GM19438 (cell line): ENCODE data around the gene ELOVL6.
"Not testable (repeated sequence)": the region's sequence is repeated elsewhere in the genome, so short reads cannot be mapped to it uniquely, and the experiment has no call there.

Experiments used
- ATAC-seq: cut with Tn5 transposase; IDR thresholded peaks from one replicate; pipeline ENCODE4 v1.9.1; 2021; ENCODE audit warnings: low read depth; ENCODE audit not compliant: unreplicated experiment

ELOVL6 gene

GRCh38 chr4:110042545-110043517, 155.6 kb downstream of the ELOVL6 start:
- no peak for ATAC-seq

- ATAC-seq = no peak
These were observed 156.7 kb downstream of the ELOVL6 start for GRCh38 chr4:110041735-110042134.

- ATAC-seq = not testable (repeated sequence)
These were observed 159.3 kb downstream of the ELOVL6 start for GRCh38 chr4:110039164-110039563.

- ATAC-seq = peak; percentile 96
These were observed 164.4 kb downstream of the ELOVL6 start for GRCh38 chr4:110034026-110034393.

DNA sequence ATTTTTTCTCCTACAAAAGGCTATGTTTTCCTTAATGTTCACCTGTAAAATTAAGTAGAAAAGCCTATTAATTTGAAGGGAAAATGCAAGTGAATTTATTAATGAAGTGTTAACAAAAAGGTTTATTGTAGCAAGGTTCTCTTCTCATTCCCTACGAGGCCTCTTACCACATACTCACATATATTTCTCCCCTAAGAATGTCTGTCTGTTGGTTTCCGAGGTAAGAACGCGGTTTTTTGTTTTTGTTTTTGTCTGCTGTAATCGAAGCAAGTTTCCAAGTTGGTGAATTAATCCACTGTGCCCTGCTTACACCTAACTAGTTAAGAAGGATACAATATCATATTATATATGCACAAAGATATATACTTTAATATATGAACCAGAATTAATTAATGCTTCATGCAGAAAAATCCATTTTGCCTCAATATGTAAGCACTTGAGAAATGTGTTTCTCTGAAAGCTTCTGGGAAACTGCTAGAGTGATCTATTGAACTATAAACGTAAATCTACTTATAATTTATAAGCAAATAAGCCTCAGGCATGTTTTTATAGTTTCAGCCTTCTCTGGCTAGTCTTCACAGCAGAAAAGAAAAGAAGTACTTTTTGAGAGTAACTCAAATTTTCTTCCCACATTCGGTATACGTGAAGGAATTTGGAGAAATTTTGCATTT, 164.9 kb downstream of the ELOVL6 start:
- ATAC-seq = no peak

GRCh38 chr4:110032603-110033002, 165.8 kb downstream of the ELOVL6 start:
- no peak for ATAC-seq

DNA sequence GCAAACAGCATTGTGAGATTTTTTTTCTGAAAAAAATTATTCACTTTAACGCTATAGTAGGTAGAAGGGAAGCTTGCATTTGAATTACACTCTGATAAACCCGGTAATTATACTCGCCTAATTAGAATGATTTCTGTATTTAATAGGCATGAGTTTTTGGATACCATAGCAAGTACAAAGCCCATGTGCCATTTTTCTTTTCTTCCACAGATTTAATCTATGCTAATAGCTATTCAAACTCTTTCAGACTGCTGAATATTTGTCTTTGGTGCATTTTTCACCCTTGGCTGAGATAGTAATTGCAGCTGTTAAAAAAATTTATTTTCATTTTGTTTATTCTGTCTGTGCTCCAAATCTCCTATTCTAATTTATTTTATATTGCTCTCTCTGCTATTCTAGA, 172.7 kb downstream of the ELOVL6 start:
- ATAC-seq = no peak

DNA sequence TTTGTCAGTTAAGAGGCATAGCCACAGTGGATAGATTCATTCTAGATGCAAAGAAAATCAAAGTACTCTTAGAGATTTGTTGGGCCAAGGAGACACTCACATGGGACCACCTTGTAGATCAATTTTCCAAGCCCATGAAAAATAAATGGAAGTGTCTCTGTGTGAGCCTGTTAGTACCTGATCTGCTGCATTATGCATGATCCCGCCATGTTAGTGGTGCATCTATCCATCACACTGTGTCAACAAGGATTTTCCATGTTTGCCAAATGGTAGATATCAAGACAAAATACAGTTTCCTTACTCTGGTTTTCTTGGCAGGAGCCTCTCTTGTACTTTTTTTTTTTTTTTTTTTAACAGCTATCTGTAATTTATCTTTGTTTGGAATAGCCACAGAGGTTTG, 173.4 kb downstream of the ELOVL6 start:
- no peak for ATAC-seq

DNA sequence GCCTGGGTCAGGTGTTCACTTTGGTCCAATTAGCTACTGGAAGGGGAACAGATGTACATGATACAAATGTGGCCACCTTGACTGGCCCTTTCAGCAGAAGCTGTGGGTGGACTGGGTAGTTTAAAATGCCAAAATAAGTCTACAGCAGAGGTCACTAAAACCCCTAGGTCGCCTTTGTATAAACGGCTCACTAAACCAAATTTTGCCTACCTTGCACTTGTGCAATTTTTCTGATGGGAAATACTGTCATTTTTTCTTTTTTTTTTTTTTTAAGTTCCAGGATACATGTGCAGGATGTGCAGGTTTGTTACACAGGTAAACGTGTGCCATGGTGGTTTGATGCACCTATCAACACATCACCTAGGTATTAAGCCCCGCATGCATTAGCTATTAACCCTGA, 176.0 kb downstream of the ELOVL6 start:
- ATAC-seq = no peak

DNA sequence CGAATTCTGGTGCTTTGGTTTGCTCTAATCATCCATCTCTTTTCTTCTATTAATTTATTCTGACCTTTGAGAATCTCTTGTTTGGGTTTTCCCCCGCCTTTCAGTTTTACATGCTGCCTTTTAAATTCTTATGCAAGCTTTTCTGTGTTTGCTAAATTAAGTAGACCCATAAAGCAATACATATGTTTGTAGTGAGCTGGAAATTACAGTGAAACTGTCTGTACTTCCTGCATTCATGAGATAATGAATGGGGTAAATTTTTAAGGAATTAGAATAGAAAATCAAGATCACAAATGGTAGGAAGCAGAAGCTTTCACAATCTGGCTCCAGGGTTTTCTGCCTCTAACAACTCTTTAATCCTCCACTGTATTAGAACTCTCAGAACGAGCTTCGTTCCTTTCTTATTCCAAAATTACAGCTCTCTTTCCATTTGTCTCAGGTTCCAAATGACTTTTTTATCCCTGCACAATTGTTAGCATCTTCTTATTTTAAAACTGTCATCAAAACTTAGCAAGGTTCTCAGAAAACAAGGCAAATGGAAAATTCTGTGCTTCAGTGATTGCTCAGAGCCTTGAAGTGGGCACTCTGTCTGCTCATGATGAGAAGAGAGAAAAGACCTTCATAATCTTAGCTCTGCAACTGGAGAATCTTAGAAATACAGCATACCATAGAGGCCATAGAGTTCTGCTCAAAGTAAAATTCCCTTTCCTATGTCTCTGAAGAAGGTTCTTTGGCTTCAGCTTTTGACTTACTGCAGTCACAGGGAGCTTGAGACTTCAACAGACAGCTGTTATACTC, 177.6 kb downstream of the ELOVL6 start:
- no peak for ATAC-seq

- ATAC-seq = no peak
These were observed 178.3 kb downstream of the ELOVL6 start for GRCh38 chr4:110020139-110020538.

GRCh38 chr4:110019153-110019552, 179.3 kb downstream of the ELOVL6 start:
- no peak for ATAC-seq

DNA sequence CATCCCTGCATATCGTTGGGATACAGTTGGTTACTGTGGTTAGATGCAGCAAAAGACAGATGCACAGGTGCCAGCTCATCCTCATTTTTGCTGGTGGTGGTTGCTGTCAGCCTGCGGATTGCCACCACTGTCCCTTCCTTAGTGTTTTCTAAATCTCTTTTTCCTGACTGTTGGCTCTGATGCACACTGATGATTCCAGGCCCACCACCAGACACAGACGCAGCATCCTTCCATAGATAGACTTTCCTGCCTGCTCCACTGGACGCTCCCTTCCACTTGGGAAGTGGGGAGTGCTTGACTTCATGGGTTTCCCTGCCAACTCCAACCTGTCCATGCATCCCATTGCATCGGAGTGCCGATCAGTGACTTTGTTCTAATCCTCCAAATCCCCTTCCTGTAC, 184.2 kb downstream of the ELOVL6 start:
- ATAC-seq = no peak

DNA sequence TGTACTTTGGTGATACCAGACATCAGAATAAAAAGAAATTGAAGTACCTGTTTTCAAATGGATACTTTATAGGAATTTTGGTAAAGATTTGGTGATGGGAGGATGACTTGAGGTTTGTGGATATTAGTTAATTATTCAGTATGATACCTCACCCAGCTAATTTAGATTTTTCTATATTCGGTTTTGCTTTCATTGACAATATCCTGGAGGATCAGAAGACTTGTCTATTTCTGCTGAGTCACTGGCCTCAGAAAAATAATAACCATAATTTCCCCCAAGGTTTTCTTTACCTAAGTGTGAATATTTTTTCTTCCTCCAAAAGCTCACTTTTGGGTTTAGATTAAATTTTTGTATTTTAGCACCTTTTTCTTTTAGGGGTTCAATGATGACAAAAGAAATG, 185.5 kb downstream of the ELOVL6 start:
- ATAC-seq = no peak

DNA sequence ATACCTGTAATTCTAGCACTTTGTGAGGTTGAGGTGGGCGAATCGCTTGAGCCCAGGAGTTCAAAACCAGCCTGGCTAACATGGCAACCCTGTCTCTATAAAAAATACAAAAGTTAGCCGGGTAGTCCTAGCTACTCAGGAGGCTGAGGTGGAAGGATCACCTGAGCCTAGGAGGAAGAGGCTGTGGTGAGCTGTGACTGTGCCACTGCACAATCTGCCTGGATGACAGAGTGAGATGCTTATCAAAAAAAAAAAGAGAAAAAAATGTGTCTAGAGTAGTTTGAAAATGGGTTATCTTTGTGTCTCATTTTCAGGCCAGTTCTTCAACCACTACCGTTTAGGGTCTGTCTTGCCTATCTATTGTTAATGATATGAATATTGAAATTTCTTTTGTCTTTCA, 187.6 kb downstream of the ELOVL6 start:
- ATAC-seq = no peak

DNA sequence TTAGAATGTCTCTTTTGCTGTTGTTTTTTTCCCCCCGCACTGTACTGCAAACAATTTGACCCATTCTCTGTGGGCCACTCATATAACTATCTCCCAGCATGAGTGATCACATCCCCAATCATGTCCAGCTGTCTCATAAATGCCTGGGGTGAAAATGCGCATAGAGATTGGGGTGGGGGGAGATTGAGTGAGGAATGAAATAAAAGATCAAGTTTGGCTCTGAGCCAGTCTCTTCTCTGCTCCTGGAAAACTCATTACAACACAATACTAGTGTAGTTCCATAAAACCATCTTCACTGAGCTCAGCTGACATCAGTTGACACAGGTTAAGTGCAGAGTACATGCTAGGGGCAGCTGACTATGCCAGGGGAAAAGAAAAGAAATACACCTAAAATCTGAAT, 188.9 kb downstream of the ELOVL6 start:
- ATAC-seq = no peak

DNA sequence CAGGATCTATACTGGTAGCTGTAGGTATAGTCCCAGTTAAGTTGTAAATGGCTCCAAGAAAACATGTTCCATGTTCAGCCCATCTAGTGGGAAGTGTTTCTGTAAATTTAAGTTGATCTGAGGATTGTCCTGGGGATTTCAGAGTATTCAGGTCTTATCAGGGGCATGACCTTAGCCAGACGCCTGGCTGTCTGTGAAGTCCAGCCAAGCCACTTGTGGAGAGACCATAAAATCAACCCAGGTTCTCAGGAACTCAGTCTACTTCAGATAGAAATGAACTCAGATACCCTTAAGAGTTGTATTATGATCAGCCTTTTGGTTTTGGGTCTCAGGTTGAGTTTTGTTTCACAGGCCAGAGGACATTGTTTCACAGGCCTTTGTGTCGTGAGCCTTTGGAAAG, 189.9 kb downstream of the ELOVL6 start:
- ATAC-seq = no peak

- no peak for ATAC-seq
These were observed 191.2 kb downstream of the ELOVL6 start for GRCh38 chr4:110007217-110007616.

DNA sequence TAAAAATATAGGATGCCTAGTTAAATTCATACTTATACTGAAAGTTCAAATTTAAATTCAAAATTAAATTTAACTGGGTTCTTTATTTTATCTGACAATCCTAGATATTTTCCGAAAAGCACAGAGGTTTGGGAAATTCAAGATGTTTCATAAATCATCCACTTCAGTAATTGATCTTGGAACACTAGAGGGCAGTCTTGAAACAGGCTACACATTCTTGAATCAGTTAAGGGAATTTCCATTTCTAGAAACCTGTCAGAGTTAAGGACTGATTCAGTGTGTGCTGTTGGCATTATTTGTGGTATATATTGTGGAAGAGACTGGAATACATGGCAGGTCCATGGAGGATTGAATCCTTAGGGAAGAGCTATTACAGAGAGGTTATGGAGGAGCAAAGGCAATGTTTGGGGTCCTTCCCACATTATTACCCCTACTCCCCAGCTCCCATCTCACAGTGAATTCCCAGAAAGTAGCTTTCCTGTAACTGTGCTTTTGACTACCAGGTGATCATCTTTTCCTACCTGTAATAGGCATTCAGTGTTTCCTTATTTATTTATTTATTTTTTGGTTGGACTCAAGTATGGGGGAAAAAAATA, 192.9 kb downstream of the ELOVL6 start:
- ATAC-seq = peak; percentile 67

- ATAC-seq = no peak
These were observed 193.9 kb downstream of the ELOVL6 start for GRCh38 chr4:110004556-110004955.
